HepG2 (cell line): Measurements from ENCODE around the gene ADIPOR1. TPM values are rescaled to one million over a fixed set of nuclear protein-coding genes. Genes with fewer than 3 reads are reported as not detected.

Experiments used
- ATAD3A ChIP-seq: sonication (generic); formaldehyde crosslinking; IDR thresholded peaks from 2 replicates; pipeline ENCODE4 v1.4.0; 2020; ENCODE audit warnings: missing genetic modification reagents
- CSRNP1 ChIP-seq: sonication (generic); formaldehyde crosslinking; IDR thresholded peaks from 2 replicates; pipeline ENCODE4 v1.8.1; 2023; ENCODE audit warnings: mild to moderate bottlenecking, missing genetic modification reagents
- E2F1 ChIP-seq: sonication (generic); formaldehyde crosslinking; IDR thresholded peaks from 2 replicates; pipeline ENCODE4 v1.5.0; 2020; ENCODE audit warnings: missing genetic modification reagents
- FLYWCH1 ChIP-seq: sonication (generic); formaldehyde crosslinking; IDR thresholded peaks from 2 replicates; pipeline ENCODE4 v1.8.1; 2023; ENCODE audit warnings: mild to moderate bottlenecking, missing genetic modification reagents
- KDM3A ChIP-seq: IDR thresholded peaks from 2 replicates; pipeline ENCODE4 v1.6.1; 2018; ENCODE audit warnings: low read depth, missing compliant biosample characterization
- MBD4 ChIP-seq: IDR thresholded peaks from 2 replicates; pipeline ENCODE4 v1.6.1; 2012; ENCODE audit warnings: low read length, inconsistent platforms, borderline replicate concordance
- MTA3 ChIP-seq: sonication (generic); formaldehyde crosslinking; IDR thresholded peaks from 2 replicates; pipeline ENCODE4 v1.4.0; 2020; ENCODE audit warnings: missing genetic modification reagents
- NR2C2 ChIP-seq: sonication (generic); formaldehyde crosslinking; IDR thresholded peaks from 2 replicates; pipeline ENCODE4 v1.4.0; 2020; ENCODE audit warnings: missing genetic modification reagents, mild to moderate bottlenecking, moderate library complexity, borderline replicate concordance
- ONECUT2 ChIP-seq: sonication (generic); formaldehyde crosslinking; IDR thresholded peaks from 2 replicates; pipeline ENCODE4 v1.4.0; 2020; ENCODE audit warnings: missing genetic modification reagents
- RNF219 ChIP-seq: sonication (generic); formaldehyde crosslinking; IDR thresholded peaks from 2 replicates; pipeline ENCODE4 v1.5.0; 2020; ENCODE audit warnings: mild to moderate bottlenecking, missing genetic modification reagents
- RORA ChIP-seq: sonication (generic); formaldehyde crosslinking; IDR thresholded peaks from 2 replicates; pipeline ENCODE4 v1.5.0; 2020; ENCODE audit warnings: mild to moderate bottlenecking, missing genetic modification reagents, moderate library complexity
- SIN3B ChIP-seq: fragments of 150-350 bp; IDR thresholded peaks from 2 replicates; pipeline ENCODE4 v1.6.1; 2014; ENCODE audit warnings: low read length
- SMC3 ChIP-seq: IDR thresholded peaks from 2 replicates; pipeline ENCODE4 v1.6.1; 2011; ENCODE audit warnings: low read length, improper control_type of control experiment
- TARDBP ChIP-seq: sonication (generic); formaldehyde crosslinking; IDR thresholded peaks from 2 replicates; pipeline ENCODE4 v1.8.0; 2022; ENCODE audit warnings: mild to moderate bottlenecking, missing genetic modification reagents
- TCF7 ChIP-seq: sonication (generic); IDR thresholded peaks from 2 replicates; pipeline ENCODE4 v1.6.1; 2016; ENCODE audit warnings: antibody characterized with exemption, low read depth
- THYN1 ChIP-seq: sonication (generic); formaldehyde crosslinking; IDR thresholded peaks from 2 replicates; pipeline ENCODE4 v1.8.1; 2023; ENCODE audit warnings: low read depth, mild to moderate bottlenecking, moderate library complexity, missing genetic modification reagents, borderline replicate concordance
- ZBTB3 ChIP-seq: sonication (generic); formaldehyde crosslinking; IDR thresholded peaks from 2 replicates; pipeline ENCODE4 v1.4.0; 2020; ENCODE audit warnings: low read depth, mild to moderate bottlenecking, moderate library complexity, missing genetic modification reagents, borderline replicate concordance
- ZC3H13 ChIP-seq: sonication (generic); formaldehyde crosslinking; IDR thresholded peaks from 2 replicates; pipeline ENCODE4 v1.8.1; 2023; ENCODE audit warnings: mild to moderate bottlenecking, missing genetic modification reagents, moderate library complexity
- ZNF136 ChIP-seq: sonication (generic); formaldehyde crosslinking; IDR thresholded peaks from 2 replicates; pipeline ENCODE4 v1.8.1; 2022; ENCODE audit warnings: low read depth, mild to moderate bottlenecking, moderate library complexity, missing genetic modification reagents
- ZNF326 ChIP-seq: sonication (generic); formaldehyde crosslinking; IDR thresholded peaks from 2 replicates; pipeline ENCODE4 v1.4.0; 2020; ENCODE audit warnings: missing genetic modification reagents, borderline replicate concordance
- ZNF468 ChIP-seq: sonication (generic); formaldehyde crosslinking; IDR thresholded peaks from 2 replicates; pipeline ENCODE4 v1.8.0; 2022; ENCODE audit warnings: mild to moderate bottlenecking, moderate library complexity, missing genetic modification reagents
- ZNF530 ChIP-seq: sonication (generic); formaldehyde crosslinking; IDR thresholded peaks from 2 replicates; pipeline ENCODE4 v1.5.0; 2020; ENCODE audit warnings: low read depth, mild to moderate bottlenecking, missing genetic modification reagents
- ZNF691 ChIP-seq: sonication (generic); formaldehyde crosslinking; IDR thresholded peaks from 2 replicates; pipeline ENCODE4 v1.4.0; 2020; ENCODE audit warnings: missing genetic modification reagents, low read depth, mild to moderate bottlenecking, borderline replicate concordance
- ZUFSP ChIP-seq: sonication (generic); formaldehyde crosslinking; IDR thresholded peaks from 2 replicates; pipeline ENCODE4 v1.9.0; 2021; ENCODE audit warnings: missing genetic modification reagents, mild to moderate bottlenecking, borderline replicate concordance
- polyA plus RNA-seq, 8 experiments: library from polyadenylated mRNA; depleted of rRNA in 3 of 8; stranded (reverse) in 7 of 8; unstranded in 1 of 8; fragments of >200 nt; fragmentation: Illumina TruSeq in 4 of 8; extraction: Trizol in 4 of 8; gene quantifications; 2 replicates each; pipeline versions ENCODE4 v1.2.1 to v1.2.3, GENCODE V29; 2011 to 2016; ENCODE audit warnings: low read depth in 4 of 8, missing spikeins in 1 of 8, mixed read lengths in 1 of 8; ENCODE audit not compliant: insufficient read depth in 1 of 8
- total RNA-seq, 5 experiments: library from RNA; depleted of rRNA; stranded (reverse); fragments of >200 nt; fragmentation: Illumina TruSeq; extraction: Trizol; gene quantifications; 2 replicates each; pipeline ENCODE4 v1.2.3, GENCODE V29; 2016; ENCODE audit warnings: low read depth in 1 of 5

The ADIPOR1 gene
- total and polyA plus RNA-seq, 2 of the 13 experiments (the other 11 are each of a cell fraction or from before 2014, with no cell fraction given) = 60.0 to 141 TPM

- no peak for TF ChIP-seq MBD4
- TF ChIP-seq ZNF468 = no peak
- no peak for TF ChIP-seq TCF7
- no peak for TF ChIP-seq CSRNP1 (CRISPR knock-in tag)
- TF ChIP-seq ZNF326 (CRISPR knock-in tag) = no peak
- TF ChIP-seq SMC3 = no peak
- TF ChIP-seq ATAD3A (CRISPR knock-in tag) = no peak
- no peak for TF ChIP-seq ZUFSP (CRISPR knock-in tag)
- TF ChIP-seq THYN1 (CRISPR knock-in tag) = no peak
- no peak for TF ChIP-seq ONECUT2 (CRISPR knock-in tag)
- TF ChIP-seq KDM3A (CRISPR knock-in tag) = no peak
- no peak for TF ChIP-seq SIN3B
- no peak for TF ChIP-seq RNF219 (CRISPR knock-in tag)
- TF ChIP-seq TARDBP (CRISPR knock-in tag) = peak; percentile 35; the same call in 1 of the 2 replicates
- TF ChIP-seq FLYWCH1 = no peak
- no peak for TF ChIP-seq RORA (CRISPR knock-in tag)
- no peak for TF ChIP-seq ZNF136
- no peak for TF ChIP-seq ZNF691 (CRISPR knock-in tag)
- TF ChIP-seq MTA3 (CRISPR knock-in tag) = no peak
- TF ChIP-seq NR2C2 = no peak
- 0 out of 2 replicates have a peak, but pooled peaks have one; percentile 34 for TF ChIP-seq ZBTB3 (CRISPR knock-in tag)
- no peak for TF ChIP-seq ZC3H13
- TF ChIP-seq ZNF530 = no peak
- no peak for TF ChIP-seq E2F1 (CRISPR knock-in tag)
Observed at GRCh38 chr1:202967684-202968281, 9.7 kb upstream of the ADIPOR1 start (continued).
